ENCODE data around the gene SPG11. TPM values are rescaled to one million over a fixed set of nuclear protein-coding genes. Genes with fewer than 3 reads are reported as not detected.

The SPG11 gene
- total and polyA plus RNA-seq, 8 donors, result 12.1 to 240 (median 104) TPM

- no peak for DNase-seq
- peaks cover 0 to 7% (median 0%) of the 10 kb centered on the region in 4 donors for H3K4me1 ChIP-seq
- no peak for TF ChIP-seq POLR2A (IDR thresholded peaks at IDR 0.05)
- no peak for TF ChIP-seq POLR2AphosphoS5 (IDR thresholded peaks at IDR 0.05)
- TF ChIP-seq CTCF (IDR thresholded peaks at IDR 0.05), result no peak
- intact Hi-C loops (cut with DNase I; ENCODE audit: low total_unique reads), result no loop called here
- H3K36me3 ChIP-seq, result peaks cover 27 to 65% (median 61%) of the 10 kb centered on the region in 4 donors
- 57 to 81% (median 69%) methylated on average over 1 of the region's 1 CpG for WGBS, 5 donors
- H3K4me3 ChIP-seq, result no peak overlapping the region
- H3K9me3 ChIP-seq, result no peaks in the 10 kb centered on the region
- no peaks in the 10 kb centered on the region for H3K27me3 ChIP-seq
- no peak overlapping the region for H3K27ac ChIP-seq
These were observed 88.7 kb downstream of the SPG11 start for GRCh38 chr15:44574734-44575133.

GRCh38 chr15:44573386-44573785, 90.1 kb downstream of the SPG11 start:
- H3K36me3 ChIP-seq, result peaks cover 27 to 79% (median 72%) of the 10 kb centered on the region in 4 donors
- H3K27me3 ChIP-seq, result no peaks in the 10 kb centered on the region
- DNase-seq, result no peak
- TF ChIP-seq EP300 (IDR thresholded peaks at IDR 0.05), result no peak
- no peak for TF ChIP-seq CTCF (IDR thresholded peaks at IDR 0.05)
- no peak for TF ChIP-seq POLR2A (IDR thresholded peaks at IDR 0.05)
- no peak for TF ChIP-seq POLR2AphosphoS5 (IDR thresholded peaks at IDR 0.05)
- H3K27ac ChIP-seq, result no peak overlapping the region
- H3K9me3 ChIP-seq, result no peaks in the 10 kb centered on the region
- H3K4me3 ChIP-seq, result no peak overlapping the region
- WGBS, 5 donors, result 90 to 93% (median 92%) methylated on average over 6 of the region's 6 CpGs
- intact Hi-C loops (cut with DNase I; ENCODE audit: low total_unique reads), result no loop called here
- no peaks in the 10 kb centered on the region for H3K4me1 ChIP-seq

GRCh38 chr15:44570361-44570760, 93.1 kb downstream of the SPG11 start:
- intact Hi-C loops (cut with DNase I; ENCODE audit: low total_unique reads), result no loop called here
- H3K4me1 ChIP-seq, result no peaks in the 10 kb centered on the region
- no peak overlapping the region for H3K27ac ChIP-seq
- 80 to 98% (median 92%) methylated on average over 2 to 4 of the region's 4 CpGs for WGBS, 5 donors
- H3K27me3 ChIP-seq, result no peaks in the 10 kb centered on the region
- peaks cover 0 to 2% (median 1%) of the 10 kb centered on the region in 4 donors for H3K9me3 ChIP-seq
- H3K4me3 ChIP-seq, result no peak overlapping the region
- TF ChIP-seq POLR2A (IDR thresholded peaks at IDR 0.05) (no peak), POLR2AphosphoS5 (IDR thresholded peaks at IDR 0.05) (no peak), CTCF (IDR thresholded peaks at IDR 0.05) (no peak), EP300 (IDR thresholded peaks at IDR 0.05) (no peak)
- DNase-seq, result no peak
- H3K36me3 ChIP-seq, result peaks cover 48 to 98% (median 94%) of the 10 kb centered on the region in 4 donors

- peaks cover 56 to 100% (median 98%) of the 10 kb centered on the region in 4 donors for H3K36me3 ChIP-seq
- no peak for DNase-seq
These were observed 94.1 kb downstream of the SPG11 start for GRCh38 chr15:44569316-44569715.

More at GRCh38 chr15:44569316-44569715, 94.1 kb downstream of the SPG11 start:
- no peaks in the 10 kb centered on the region for H3K4me1 ChIP-seq
- H3K27ac ChIP-seq, result no peak overlapping the region
- H3K9me3 ChIP-seq, result peaks cover 0 to 7% (median 4%) of the 10 kb centered on the region in 4 donors
- no peak overlapping the region for H3K4me3 ChIP-seq
- TF ChIP-seq CTCF (IDR thresholded peaks at IDR 0.05), result no peak
- TF ChIP-seq POLR2AphosphoS5 (IDR thresholded peaks at IDR 0.05), result no peak
- TF ChIP-seq EP300 (IDR thresholded peaks at IDR 0.05), result no peak
- TF ChIP-seq POLR2A (IDR thresholded peaks at IDR 0.05), result no peak
- WGBS, 5 donors, result 93 to 98% (median 94%) methylated on average over 4 of the region's 4 CpGs
- H3K27me3 ChIP-seq, result no peaks in the 10 kb centered on the region
- intact Hi-C loops (cut with DNase I; ENCODE audit: low total_unique reads), result no loop called here
